K562 (cell line): ENCODE results near the gene DALRD3. TPM values are rescaled to one million over a fixed set of nuclear protein-coding genes. Genes with fewer than 3 reads are reported as not detected.

Source experiments
- CHD4 ChIP-seq: fragments of 200-600 bp; sonication (generic); IDR thresholded peaks from 3 replicates; pipeline ENCODE4 v1.6.1; 2012; ENCODE audit warnings: low read depth, mild to moderate bottlenecking, mixed read lengths, low read length, inconsistent platforms; ENCODE audit not compliant: insufficient read depth, insufficient replicate concordance, poor library complexity, severe bottlenecking
- GTF2E2 ChIP-seq: fragments of 200-800 bp; sonication (Bioruptor generic); IDR thresholded peaks from 2 replicates; pipeline ENCODE4 v1.6.1; 2016; ENCODE audit warnings: missing genetic modification characterization, missing compliant biosample characterization
- HLTF ChIP-seq: fragments of 450-650 bp; IDR thresholded peaks from 2 replicates; pipeline ENCODE4 v1.6.1; 2016
- MGA ChIP-seq: fragments of 450-650 bp; IDR thresholded peaks from 2 replicates; pipeline ENCODE4 v1.6.1; 2016; ENCODE audit warnings: mild to moderate bottlenecking, moderate library complexity
- MTA2 ChIP-seq: fragments of 450-650 bp; IDR thresholded peaks from 2 replicates; pipeline ENCODE4 v1.6.1; 2016; ENCODE audit warnings: low read depth
- PBX2 ChIP-seq, 2 experiments: IDR thresholded peaks in 1 of 2; conservative IDR thresholded peaks in 1 of 2; 2 replicates each; pipeline ENCODE4 v1.6.1; 2016; ENCODE audit warnings: low read depth in 2 of 2, mild to moderate bottlenecking in 1 of 2, missing compliant biosample characterization in 1 of 2, missing genetic modification characterization in 1 of 2, moderate library complexity in 1 of 2
- RB1 ChIP-seq: fragments of 450-650 bp; IDR thresholded peaks from 2 replicates; pipeline ENCODE4 v1.6.1; 2017; ENCODE audit warnings: low read depth, mild to moderate bottlenecking
- ZNF280B ChIP-seq: fragments of 250-450 bp; sonication (Bioruptor Pico); IDR thresholded peaks from 2 replicates; pipeline ENCODE4 v1.5.1; 2021; ENCODE audit warnings: mild to moderate bottlenecking
- polyA plus RNA-seq, 8 experiments: library from polyadenylated mRNA; depleted of rRNA in 4 of 8; stranded (reverse) in 5 of 8; unstranded in 3 of 8; fragments of >200 nt; fragmentation: Nextera tagmentation in 2 of 8; fragmentation: Illumina TruSeq in 1 of 8; extraction: Ambion mirVana in 2 of 8; extraction: Trizol in 1 of 8; gene quantifications; 2 replicates each; pipeline versions ENCODE4 v1.2.1 to v1.2.3, GENCODE V29; 2011 to 2014; ENCODE audit warnings: inconsistent platforms in 1 of 8, missing spikeins in 1 of 8
- total RNA-seq, 7 experiments: library from RNA; depleted of rRNA in 6 of 7; stranded (reverse); fragments of >200 nt in 6 of 7; fragmentation: Illumina TruSeq in 2 of 7; extraction: Trizol in 2 of 7; gene quantifications; 2 replicates each; pipeline versions ENCODE4 v1.2.1 to v1.2.3, GENCODE V29; 2011 to 2021; ENCODE audit warnings: low replicate concordance in 1 of 7

The DALRD3 gene
- total and polyA plus RNA-seq, 9 of the 15 experiments (the other 6 are each of a cell fraction or from before 2014, with no cell fraction given) = 6.6 to 31.3 (median 14.4) TPM

- TF ChIP-seq MGA (peak; percentile 93), MTA2 (no peak), HLTF (no peak), RB1 (peak; percentile 82; the same call in 1 of the 2 replicates), CHD4 (no peak), GTF2E2 (tag) (no peak), PBX2 (CRISPR knock-in tag; IDR thresholded peaks at IDR 0.05; ENCODE audit: low read depth) (no peak), PBX2 (tag; conservative IDR thresholded peaks at IDR 0.05; ENCODE audit: low read depth) (no peak), ZNF280B (CRISPR knock-in tag) (no peak)
Measured at GRCh38 chr3:49028673-49029562, 10.5 kb upstream of the DALRD3 start, which contains the start of gene IMPDH2 (continued).
